HCT116 (cell line): ENCODE measurements around the gene IL6ST. TPM values are rescaled to one million over a fixed set of nuclear protein-coding genes. Genes with fewer than 3 reads are reported as not detected.

ENCODE experiments used
- ATAC-seq: fragments of 200-7000 bp; cut with Tn5 transposase; 2 replicates; pipeline ENCODE4 v1.9.1; 2020; ENCODE audit warnings: mild to moderate bottlenecking, moderate library complexity
- BruUV-seq: library from RNA; stranded (reverse); fragments of 400-500 nt; replicated peaks from 2 replicates; lab custom pipeline; 2021; lab: Mats Ljungman, UMichigan
- CTCF ChIA-PET: fragments of 300-600 bp; sonication (Branson Sonifier 250); formaldehyde crosslinking; loops from one replicate; lab custom pipeline; 2021; ENCODE audit warnings: antibody characterized with exemption; lab: Charles Lee
- POLR2A ChIA-PET: fragments of 300-600, 350-600 bp; sonication (Branson Sonifier 250); formaldehyde crosslinking; loops from one replicate; lab custom pipeline; 2021; ENCODE audit warnings: antibody characterized with exemption; lab: Charles Lee
- RAD21 ChIA-PET, 2 experiments: fragments of 300-600 bp; sonication (Branson Sonifier 250); formaldehyde crosslinking; loops; one replicate each; lab custom pipeline; 2023; ENCODE audit warnings: low total read pairs in 2 of 2; ENCODE audit not compliant: uncharacterized antibody in 2 of 2, unreplicated experiment in 2 of 2, low non-redundant PET in 1 of 2; lab: Charles Lee
- DNase-seq: peaks from one replicate; pipeline ENCODE4 v3.0.0-alpha.2; 2010; ENCODE audit warnings: low read depth, low spot score
- H2AFZ ChIP-seq: fragments of 200-600 bp; shearing (Covaris generic), sonication (generic); 2 replicates; pipeline ENCODE4 v1.6.1; 2017; ENCODE audit warnings: low read depth, mixed run types, mixed read lengths, antibody characterized with exemption, low read length; ENCODE audit not compliant: poor library complexity, severe bottlenecking
- H3K27ac ChIP-seq: 2 replicates; pipeline ENCODE4 v1.5.1; 2012; ENCODE audit warnings: low read depth, low read length
- H3K27me3 ChIP-seq: fragments of 200-600 bp; sonication (generic); 2 replicates; pipeline ENCODE4 v1.6.1; 2016; ENCODE audit warnings: mixed run types, low read length, mixed read lengths; ENCODE audit not compliant: insufficient read depth
- H3K36me3 ChIP-seq, 2 experiments: fragments of 200-500 bp in 1 of 2; fragments of 200-600 bp in 1 of 2; sonication (Bioruptor generic) in 1 of 2; sonication (generic) in 1 of 2; 2 replicates each; pipeline versions ENCODE4 v1.5.1 to v1.6.1; 2014 to 2016; ENCODE audit warnings: low read length in 2 of 2, inconsistent platforms in 1 of 2, mixed read lengths in 1 of 2, mixed run types in 1 of 2; ENCODE audit not compliant: insufficient read depth in 2 of 2, control insufficient read depth in 1 of 2
- H3K4me1 ChIP-seq, 2 experiments: fragments of 200-600 bp in 1 of 2; sonication (generic) in 1 of 2; 2 replicates each; pipeline versions ENCODE4 v1.5.1 to v1.6.1; 2012 to 2017; ENCODE audit warnings: low read length in 2 of 2, inconsistent platforms in 1 of 2, mild to moderate bottlenecking in 1 of 2, mixed read lengths in 1 of 2, mixed run types in 1 of 2, moderate library complexity in 1 of 2; ENCODE audit not compliant: insufficient read depth in 2 of 2, control insufficient read depth in 1 of 2
- H3K4me2 ChIP-seq: fragments of 200-600 bp; sonication (generic); 2 replicates; pipeline ENCODE4 v1.6.1; 2017; ENCODE audit warnings: mixed run types, low read length, mixed read lengths
- H3K4me3 ChIP-seq, 2 experiments: fragments of 200-600 bp in 1 of 2; sonication (generic) in 1 of 2; replicated peaks in 1 of 2; 2 replicates each; pipeline ENCODE4 v1.5.1; 2011 to 2016; ENCODE audit warnings: low read length in 2 of 2, control low read depth in 1 of 2, low read depth in 1 of 2, mild to moderate bottlenecking in 1 of 2, mixed read lengths in 1 of 2, mixed run types in 1 of 2
- H3K79me2 ChIP-seq: fragments of 200-600 bp; sonication (generic); 2 replicates; pipeline ENCODE4 v1.6.1; 2017; ENCODE audit warnings: mild to moderate bottlenecking, mixed run types, low read length, moderate library complexity, mixed read lengths; ENCODE audit not compliant: insufficient read depth
- H3K9ac ChIP-seq: fragments of 200-600 bp; sonication (generic); 2 replicates; pipeline ENCODE4 v1.6.1; 2016; ENCODE audit warnings: low read length, mixed read lengths
- H3K9me2 ChIP-seq: fragments of 200-600 bp; sonication (generic), shearing (Covaris generic); 2 replicates; pipeline ENCODE4 v1.6.1; 2017; ENCODE audit warnings: mixed run types, mild to moderate bottlenecking, moderate library complexity; ENCODE audit not compliant: insufficient read depth
- H3K9me3 ChIP-seq, 2 experiments: fragments of 200-500 bp in 1 of 2; fragments of 200-600 bp in 1 of 2; sonication (Bioruptor generic) in 1 of 2; sonication (generic) in 1 of 2; 2 replicates each; pipeline ENCODE4 v1.6.1; 2014 to 2017; ENCODE audit warnings: low read length in 2 of 2, mixed read lengths in 2 of 2, inconsistent platforms in 1 of 2, low read depth in 1 of 2, mild to moderate bottlenecking in 1 of 2, mixed run types in 1 of 2, moderate library complexity in 1 of 2; ENCODE audit not compliant: control insufficient read depth in 1 of 2, insufficient read depth in 1 of 2
- H4K20me1 ChIP-seq: fragments of 200-600 bp; sonication (generic), shearing (Covaris generic); 2 replicates; pipeline ENCODE4 v1.6.1; 2017; ENCODE audit warnings: mixed run types, mild to moderate bottlenecking, moderate library complexity; ENCODE audit not compliant: insufficient read depth
- CEBPB ChIP-seq: IDR thresholded peaks from 2 replicates; pipeline ENCODE4 v1.6.1; 2012; ENCODE audit warnings: low read depth
- CTCF ChIP-seq, 3 experiments: fragments of 200-600 bp in 1 of 3; sonication (generic) in 1 of 3; IDR thresholded peaks in 2 of 3; conservative IDR thresholded peaks in 1 of 3; 2 replicates each; pipeline ENCODE4 v1.5.1; 2012 to 2017; ENCODE audit warnings: low read depth in 2 of 3, low read length in 2 of 3, antibody characterized with exemption in 1 of 3, borderline replicate concordance in 1 of 3, control low read depth in 1 of 3, mild to moderate bottlenecking in 1 of 3, mixed read lengths in 1 of 3, mixed run types in 1 of 3, moderate library complexity in 1 of 3; ENCODE audit not compliant: insufficient read depth in 1 of 3
- EGR1 ChIP-seq: IDR thresholded peaks from 2 replicates; pipeline ENCODE4 v1.6.1; 2012; ENCODE audit warnings: low read depth
- EZH2 ChIP-seq: fragments of 200-600 bp; sonication (generic); IDR thresholded peaks from 2 replicates; pipeline ENCODE4 v1.6.1; 2017; ENCODE audit warnings: antibody characterized with exemption, mixed run types
- FOSL1 ChIP-seq: IDR thresholded peaks from 2 replicates; pipeline ENCODE4 v1.6.1; 2012; ENCODE audit warnings: low read depth
- JUND ChIP-seq: IDR thresholded peaks from 2 replicates; pipeline ENCODE4 v1.6.1; 2012
- POLR2A ChIP-seq: IDR thresholded peaks from 2 replicates; pipeline ENCODE4 v1.7.0; 2011; ENCODE audit warnings: borderline replicate concordance; ENCODE audit not compliant: insufficient read depth, insufficient read length; ENCODE audit errors: extremely low read depth
- RAD21 ChIP-seq: IDR thresholded peaks from 2 replicates; pipeline ENCODE4 v1.6.1; 2012; ENCODE audit warnings: low read depth, mild to moderate bottlenecking
- SP1 ChIP-seq: IDR thresholded peaks from 2 replicates; pipeline ENCODE4 v1.6.1; 2012; ENCODE audit warnings: low read depth
- intact Hi-C: fragments of 100-400 bp; cut with micrococcal nuclease; formaldehyde crosslinking; loops from 2 replicates; pipeline ENCODE4 v1.10.0; 2022
- total RNA-seq: library from RNA; stranded (reverse); gene quantifications from one replicate; pipeline ENCODE4 v1.2.1, GENCODE V29; 2021; ENCODE audit not compliant: unreplicated experiment
- TF ChIP-seq, protein P1 (sequence below): IDR thresholded peaks from 2 replicates; pipeline ENCODE4 v1.6.1; 2012
- TF ChIP-seq, protein P2 (sequence below): IDR thresholded peaks from 2 replicates; pipeline ENCODE4 v1.6.1; 2012

Gene IL6ST
- total RNA-seq, 1 experiment from 2014 or later, result 26.5 TPM

- no peak for TF ChIP-seq CTCF (IDR thresholded peaks at IDR 0.05 in 2 of 3, conservative IDR thresholded peaks at IDR 0.05 in 1 of 3; ENCODE audit: borderline replicate concordance in 1 of 3, insufficient read depth in 1 of 3, low read depth in 2 of 3, low read length in 2 of 3)
- no peak for TF ChIP-seq FOSL1
Measured at GRCh38 chr5:55892479-55892878, 102.3 kb downstream of the IL6ST start (continued).

- no TSS peak for BruUV-seq
- RAD21 ChIA-PET, result no interaction called here
- ATAC-seq (no peak), DNase-seq (no peak)
- intact Hi-C loops, result no loop called here
- Histone ChIP-seq H3K4me2 (no peak overlapping the region), H3K4me1 (no peaks in the 10 kb centered on the region), H3K9me3 (no peaks in the 10 kb centered on the region), H3K27ac (no peak overlapping the region), H3K79me2 (no peaks in the 10 kb centered on the region), H3K36me3 (no peaks in the 10 kb centered on the region), H4K20me1 (no peaks in the 10 kb centered on the region), H3K4me3 (no peak overlapping the region), H3K27me3 (no peaks in the 10 kb centered on the region), H2AFZ (no peak overlapping the region), H3K9ac (no peak overlapping the region), H3K9me2 (no peaks in the 10 kb centered on the region)
- TF ChIP-seq, protein P1, sequence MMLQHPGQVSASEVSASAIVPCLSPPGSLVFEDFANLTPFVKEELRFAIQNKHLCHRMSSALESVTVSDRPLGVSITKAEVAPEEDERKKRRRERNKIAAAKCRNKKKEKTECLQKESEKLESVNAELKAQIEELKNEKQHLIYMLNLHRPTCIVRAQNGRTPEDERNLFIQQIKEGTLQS, result no peak
- no peak for TF ChIP-seq EGR1
- no peak for TF ChIP-seq JUND
- no peak for TF ChIP-seq EZH2
- POLR2A ChIA-PET, result no interaction called here
- CTCF ChIA-PET, result no interaction called here
Measured at GRCh38 chr5:55888205-55888604, 106.6 kb downstream of the IL6ST start.

DNA sequence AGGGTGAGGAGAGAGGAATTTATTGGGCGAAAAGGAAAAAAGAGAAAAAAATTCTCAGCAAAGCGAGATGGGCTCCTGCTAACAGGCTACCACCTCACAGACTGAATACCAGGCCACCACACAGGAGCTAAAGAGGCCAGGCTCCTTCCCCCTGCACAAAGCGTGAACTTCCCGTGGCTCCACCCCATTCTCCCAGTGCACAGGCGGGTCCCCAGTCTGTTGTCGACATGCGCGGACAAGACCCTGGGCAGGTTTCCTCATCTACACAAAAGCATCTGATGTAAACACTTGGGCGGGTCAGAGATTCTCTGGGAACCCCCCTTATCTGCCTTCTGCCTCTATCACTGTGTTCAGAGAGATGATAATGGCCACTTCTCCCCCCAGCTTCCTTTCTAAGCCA lies 109.4 kb downstream of the IL6ST start:
- no peaks in the 10 kb centered on the region for H4K20me1 ChIP-seq
- RAD21 ChIA-PET, result no interaction called here
- H3K79me2 ChIP-seq, result no peaks in the 10 kb centered on the region
- TF ChIP-seq SP1 (no peak), FOSL1 (no peak), CEBPB (no peak), RAD21 (no peak), POLR2A (no peak)
- TF ChIP-seq, protein P2, sequence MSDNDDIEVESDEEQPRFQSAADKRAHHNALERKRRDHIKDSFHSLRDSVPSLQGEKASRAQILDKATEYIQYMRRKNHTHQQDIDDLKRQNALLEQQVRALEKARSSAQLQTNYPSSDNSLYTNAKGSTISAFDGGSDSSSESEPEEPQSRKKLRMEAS, result no peak
- H3K4me3 ChIP-seq, result no peak overlapping the region
- no peak overlapping the region for H3K27ac ChIP-seq
- POLR2A ChIA-PET, result no interaction called here
- H3K36me3 ChIP-seq, result no peaks in the 10 kb centered on the region
- intact Hi-C loops, result no loop called here
- no TSS peak for BruUV-seq
- DNase-seq (no peak), ATAC-seq (no peak)
- no peak overlapping the region for H3K4me2 ChIP-seq
- H3K27me3 ChIP-seq, result no peaks in the 10 kb centered on the region
- H3K9ac ChIP-seq, result no peak overlapping the region
- H3K9me3 ChIP-seq, result no peaks in the 10 kb centered on the region
- no peak overlapping the region for H2AFZ ChIP-seq
- no peaks in the 10 kb centered on the region for H3K4me1 ChIP-seq
- H3K9me2 ChIP-seq, result no peaks in the 10 kb centered on the region
- CTCF ChIA-PET, result no interaction called here
